Choroid plexus epithelial cell (primary cell): ENCODE data around the gene ALKBH5.
A peak's percentile ranks its signal among the peaks of the same experiment; 100 is the strongest.

ENCODE experiments used
- DNase-seq: peaks from one replicate; pipeline ENCODE4 v3.0.0-alpha.2; 2010; ENCODE audit warnings: low read depth
- H3K4me3 ChIP-seq: 2 replicates; pipeline ENCODE4 v1.5.1; 2011; ENCODE audit warnings: low read depth, mild to moderate bottlenecking, control low read depth, low read length, moderate library complexity
- CTCF ChIP-seq: conservative IDR thresholded peaks from 2 replicates; pipeline ENCODE4 v1.5.1; 2011; ENCODE audit warnings: low read depth, mild to moderate bottlenecking, control low read depth, inconsistent platforms, low read length, moderate library complexity

The ALKBH5 gene

GRCh38 chr17:18163547-18163946 lies 20.1 kb upstream of the ALKBH5 start:
- DNase-seq: no peak
- H3K4me3 ChIP-seq: no peak overlapping the region
- no peak for TF ChIP-seq CTCF

GRCh38 chr17:18166894-18167293 lies 16.7 kb upstream of the ALKBH5 start:
- peak; percentile 26 for TF ChIP-seq CTCF
- DNase-seq: no peak
- no peak overlapping the region for H3K4me3 ChIP-seq

- no peak for TF ChIP-seq CTCF
- DNase-seq: no peak
- H3K4me3 ChIP-seq: no peak overlapping the region
These were observed 16.2 kb upstream of the ALKBH5 start for GRCh38 chr17:18167421-18167820.

- DNase-seq: no peak
- peak; percentile 16 for TF ChIP-seq CTCF
- H3K4me3 ChIP-seq: no peak overlapping the region
These were observed 10.9 kb upstream of the ALKBH5 start for GRCh38 chr17:18172531-18173278.

GRCh38 chr17:18173740-18174139 lies 9.9 kb upstream of the ALKBH5 start:
- no peak for TF ChIP-seq CTCF
- H3K4me3 ChIP-seq: no peak overlapping the region
- no peak for DNase-seq

GRCh38 chr17:18176176-18176575 lies 7.5 kb upstream of the ALKBH5 start:
- DNase-seq: no peak
- TF ChIP-seq CTCF: no peak

GRCh38 chr17:18177133-18177532 lies 6.5 kb upstream of the ALKBH5 start:
- no peak overlapping the region for H3K4me3 ChIP-seq
- no peak for DNase-seq

More at GRCh38 chr17:18176176-18176575, 7.5 kb upstream of the ALKBH5 start:
- no peak overlapping the region for H3K4me3 ChIP-seq

More at GRCh38 chr17:18177133-18177532, 6.5 kb upstream of the ALKBH5 start:
- no peak for TF ChIP-seq CTCF
